GM12874 (cell line): ENCODE results near the gene SLC22A17.

Experiments
- TF ChIP-seq, protein P1 (sequence below): IDR thresholded peaks from 2 replicates; pipeline ENCODE4 v1.5.1; 2011; ENCODE audit warnings: low read depth, mild to moderate bottlenecking, control low read depth, low read length, moderate library complexity; ENCODE audit not compliant: insufficient read depth

Gene SLC22A17

GRCh38 chr14:23358553-23359166 lies 6.0 kb upstream of the SLC22A17 start:
- TF ChIP-seq, protein P1, sequence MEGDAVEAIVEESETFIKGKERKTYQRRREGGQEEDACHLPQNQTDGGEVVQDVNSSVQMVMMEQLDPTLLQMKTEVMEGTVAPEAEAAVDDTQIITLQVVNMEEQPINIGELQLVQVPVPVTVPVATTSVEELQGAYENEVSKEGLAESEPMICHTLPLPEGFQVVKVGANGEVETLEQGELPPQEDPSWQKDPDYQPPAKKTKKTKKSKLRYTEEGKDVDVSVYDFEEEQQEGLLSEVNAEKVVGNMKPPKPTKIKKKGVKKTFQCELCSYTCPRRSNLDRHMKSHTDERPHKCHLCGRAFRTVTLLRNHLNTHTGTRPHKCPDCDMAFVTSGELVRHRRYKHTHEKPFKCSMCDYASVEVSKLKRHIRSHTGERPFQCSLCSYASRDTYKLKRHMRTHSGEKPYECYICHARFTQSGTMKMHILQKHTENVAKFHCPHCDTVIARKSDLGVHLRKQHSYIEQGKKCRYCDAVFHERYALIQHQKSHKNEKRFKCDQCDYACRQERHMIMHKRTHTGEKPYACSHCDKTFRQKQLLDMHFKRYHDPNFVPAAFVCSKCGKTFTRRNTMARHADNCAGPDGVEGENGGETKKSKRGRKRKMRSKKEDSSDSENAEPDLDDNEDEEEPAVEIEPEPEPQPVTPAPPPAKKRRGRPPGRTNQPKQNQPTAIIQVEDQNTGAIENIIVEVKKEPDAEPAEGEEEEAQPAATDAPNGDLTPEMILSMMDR, result no peak

DNA sequence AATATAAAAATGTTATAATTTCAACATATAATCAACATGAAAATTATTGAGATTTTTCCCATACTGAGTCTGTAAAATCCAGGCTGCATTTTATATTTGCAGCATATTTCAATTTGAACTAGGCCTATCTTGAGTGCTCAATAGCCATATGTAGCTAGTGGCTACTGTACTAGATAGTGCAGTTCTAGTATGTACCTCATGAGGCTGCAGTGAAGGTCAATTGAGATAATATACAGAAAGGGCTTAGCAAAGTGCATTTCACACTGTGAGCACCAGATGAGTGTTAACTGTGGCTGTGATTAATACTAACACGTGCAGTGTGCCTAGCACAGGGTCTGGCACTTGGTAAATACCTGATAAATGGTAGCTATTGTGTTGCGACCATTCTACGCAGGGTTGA lies 5.4 kb upstream of the SLC22A17 start:
- TF ChIP-seq, protein P1, result no peak

- TF ChIP-seq, protein P1, result no peak
These were observed 4.6 kb upstream of the SLC22A17 start for GRCh38 chr14:23357261-23357660.

DNA sequence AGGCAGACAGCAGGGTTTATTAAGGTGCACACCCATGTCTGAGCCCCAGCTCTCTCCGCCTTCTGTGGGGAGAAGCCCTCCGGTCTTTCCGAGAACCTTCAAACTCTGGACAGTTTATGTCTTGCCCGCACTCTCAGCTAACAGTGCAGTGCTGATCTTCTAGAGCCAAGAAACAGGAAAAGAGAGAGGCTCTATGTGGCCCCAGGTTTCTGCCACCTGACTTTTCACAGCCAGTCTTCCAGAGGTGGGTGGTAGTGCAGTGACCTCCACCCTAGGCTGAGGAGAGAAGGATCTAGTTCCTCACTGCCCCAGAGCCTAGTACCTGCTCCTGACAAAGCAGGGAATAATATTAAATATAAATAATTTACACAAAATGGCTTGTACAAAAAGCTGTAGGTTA lies 4.0 kb upstream of the SLC22A17 start:
- TF ChIP-seq, protein P1, result no peak

- TF ChIP-seq, protein P1, result no peak
These were observed 3.3 kb upstream of the SLC22A17 start for GRCh38 chr14:23355871-23356435.

- TF ChIP-seq, protein P1, result no peak
These were observed 2.3 kb upstream of the SLC22A17 start for GRCh38 chr14:23354990-23355389.

GRCh38 chr14:23353433-23353780 lies 720 bp upstream of the SLC22A17 start:
- TF ChIP-seq, protein P1, result no peak
